Stomach (tissue), 4 donors: ENCODE data around the gene CP.

ENCODE experiments used
- CTCF ChIP-seq, 7 experiments: fragments of 450-650 bp in 4 of 7; fragments of 200-600 bp in 3 of 7; sonication (generic) in 3 of 7; IDR thresholded peaks; one replicate each; pipeline ENCODE4 v1.5.1; 2016 to 2019; ENCODE audit warnings: antibody characterized with exemption in 7 of 7, control low read depth in 2 of 7, mild to moderate bottlenecking in 1 of 7
- POLR2AphosphoS5 ChIP-seq, 3 donors: sonication (generic); formaldehyde crosslinking; IDR thresholded peaks; one replicate each; pipeline ENCODE4 v1.6.1; 2016; ENCODE audit warnings: antibody characterized with exemption in 3 of 3

GRCh38 chr3:149181182-149181581 is 40.4 kb downstream of the CP start:
- TF ChIP-seq POLR2AphosphoS5 (IDR thresholded peaks at IDR 0.05), result no peak
- no peak for TF ChIP-seq CTCF (IDR thresholded peaks at IDR 0.05)
